ENCODE data around the gene SRRM4. TPM values are rescaled to one million over a fixed set of nuclear protein-coding genes. Genes with fewer than 3 reads are reported as not detected.
A peak's percentile ranks its signal among the peaks of the same experiment; 100 is the strongest.

Gene SRRM4
- total RNA-seq, 1 experiment from 2014 or later = not detected

DNA sequence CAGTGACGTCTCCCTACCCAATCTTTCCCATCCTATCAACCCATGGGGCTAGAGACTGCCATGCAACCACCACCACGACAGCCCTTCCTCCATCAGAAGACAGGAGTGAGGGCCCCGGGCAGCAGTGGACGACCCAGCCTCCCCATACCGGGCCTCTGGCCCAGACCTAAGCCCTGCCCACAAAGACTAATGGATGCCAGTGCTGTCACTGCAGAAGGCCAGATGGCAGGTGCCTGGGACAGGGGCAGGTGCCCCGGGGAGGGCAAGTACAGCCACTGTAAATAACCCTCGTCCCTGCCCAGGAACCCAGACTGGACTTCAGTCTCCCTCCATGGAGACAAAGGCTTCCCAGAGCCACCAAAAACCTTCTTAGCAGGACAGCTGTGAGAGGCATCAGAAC, 177.1 kb downstream of the SRRM4 start:
- Histone ChIP-seq H3K27me3 (no peaks in the 10 kb centered on the region), H3K9me3 (no peaks in the 10 kb centered on the region), H3K4me3 (no peak overlapping the region), H3K36me3 (no peaks in the 10 kb centered on the region)
- no peak for DNase-seq

DNA sequence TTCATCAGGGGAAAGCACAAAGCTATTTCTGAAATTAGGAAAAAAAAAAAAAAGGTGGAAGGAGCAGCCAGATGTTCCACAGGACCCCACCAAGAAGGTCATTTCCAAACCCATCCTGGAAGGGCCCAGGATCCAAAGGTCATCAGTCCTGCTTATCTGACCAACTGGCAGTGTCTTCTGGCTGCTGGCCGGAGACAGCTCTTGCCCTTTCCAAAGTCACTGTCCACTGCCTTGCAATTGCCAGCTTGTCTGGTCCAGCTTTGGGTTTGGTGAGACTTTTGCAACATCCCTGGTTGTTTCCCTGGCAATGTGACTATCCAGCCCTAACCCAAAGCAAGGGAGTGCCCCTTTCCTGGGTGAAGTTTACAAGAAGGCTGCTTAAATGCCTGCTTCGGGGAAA, 178.5 kb downstream of the SRRM4 start:
- Histone ChIP-seq H3K36me3 (no peaks in the 10 kb centered on the region), H3K9me3 (no peaks in the 10 kb centered on the region), H3K4me3 (no peak overlapping the region), H3K27me3 (no peaks in the 10 kb centered on the region)
- no peak for DNase-seq

DNA sequence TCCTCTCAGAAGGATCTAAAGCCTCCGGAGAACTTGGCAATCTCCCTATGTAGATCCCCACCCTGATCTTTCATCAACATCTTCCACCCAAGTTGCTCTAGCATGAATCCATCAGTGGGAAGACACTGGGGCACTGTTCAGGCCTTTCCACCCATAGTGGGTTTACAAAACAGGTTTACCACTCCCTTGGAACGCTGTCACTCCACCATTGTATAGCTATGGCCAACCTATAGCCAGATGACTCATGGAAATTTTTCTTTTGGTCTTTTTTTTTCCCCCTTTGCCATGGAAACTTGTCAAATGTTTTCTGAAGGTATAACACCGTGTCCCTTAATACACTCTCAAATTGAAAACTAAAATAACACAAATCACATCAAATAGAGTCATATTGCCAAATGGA, 186.6 kb downstream of the SRRM4 start:
- Histone ChIP-seq H3K4me3 (no peak overlapping the region), H3K9me3 (no peaks in the 10 kb centered on the region), H3K36me3 (no peaks in the 10 kb centered on the region), H3K27me3 (no peaks in the 10 kb centered on the region)
- no peak for DNase-seq

DNA sequence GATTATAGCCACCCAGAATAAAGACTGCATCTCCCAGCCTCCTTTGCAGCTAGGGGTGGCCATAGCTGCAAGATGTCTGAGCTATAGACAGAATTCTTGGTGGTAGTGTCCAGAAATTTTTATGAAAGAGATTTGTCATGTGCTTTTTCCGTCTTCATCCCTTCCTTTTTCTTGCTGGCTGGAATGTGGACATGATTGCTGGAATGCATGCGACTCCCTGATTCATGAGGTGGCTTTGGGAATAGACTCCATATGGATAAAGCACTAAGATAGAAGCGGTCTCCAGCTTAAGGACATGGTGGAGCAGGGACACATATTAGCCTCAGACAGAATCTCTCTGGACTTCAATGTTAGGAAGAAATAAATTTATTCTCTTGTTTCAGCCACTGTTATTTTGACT, 187.4 kb downstream of the SRRM4 start:
- H3K4me3 ChIP-seq = no peak overlapping the region
- H3K9me3 ChIP-seq = no peaks in the 10 kb centered on the region
- no peaks in the 10 kb centered on the region for H3K36me3 ChIP-seq
- DNase-seq = no peak
- H3K27me3 ChIP-seq = no peaks in the 10 kb centered on the region

DNA sequence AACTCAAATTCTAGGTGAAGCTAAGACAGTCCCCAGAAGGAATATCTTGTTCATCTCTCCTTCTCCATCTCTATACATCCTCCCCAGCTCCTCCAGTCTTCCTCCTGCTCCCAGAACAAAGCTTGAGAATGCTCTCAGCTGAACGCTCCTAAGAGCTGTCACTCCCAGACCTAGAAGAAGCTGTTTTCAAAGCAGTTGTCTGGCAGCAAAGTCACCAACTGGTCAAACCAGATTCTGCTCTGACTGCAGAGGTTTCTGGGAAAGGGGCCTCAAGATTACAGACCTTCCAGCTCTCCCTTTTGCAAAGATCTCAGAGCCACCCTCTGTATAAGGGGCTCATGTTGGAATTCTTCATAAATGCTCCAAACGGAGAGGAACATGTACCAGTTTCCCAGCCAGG, 187.8 kb downstream of the SRRM4 start:
- Histone ChIP-seq H3K27me3 (no peaks in the 10 kb centered on the region), H3K4me3 (no peak overlapping the region), H3K36me3 (no peaks in the 10 kb centered on the region), H3K9me3 (no peaks in the 10 kb centered on the region)
- DNase-seq = no peak

DNA sequence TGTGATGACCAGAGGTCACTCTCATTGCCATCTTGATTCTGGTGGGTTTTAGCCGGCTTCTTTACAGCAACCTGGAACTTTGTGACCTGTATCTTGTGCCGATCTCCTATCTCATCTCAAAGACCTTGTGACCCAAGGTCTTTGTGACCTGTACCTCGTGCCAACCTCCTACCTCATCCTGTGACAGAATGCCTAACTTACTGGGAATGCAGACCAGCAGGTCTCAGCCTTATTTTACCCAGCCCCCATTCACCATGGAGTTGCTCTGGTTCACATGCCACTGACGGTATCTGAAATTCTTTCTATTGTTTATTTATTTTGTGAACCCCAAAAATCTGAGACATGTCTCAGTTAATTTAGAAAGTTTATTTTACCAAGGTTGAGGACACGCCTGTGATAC, 189.9 kb downstream of the SRRM4 start:
- H3K36me3 ChIP-seq = no peaks in the 10 kb centered on the region
- no peak for DNase-seq
- no peak overlapping the region for H3K4me3 ChIP-seq
- H3K27me3 ChIP-seq = no peaks in the 10 kb centered on the region
- H3K9me3 ChIP-seq = no peaks in the 10 kb centered on the region

DNA sequence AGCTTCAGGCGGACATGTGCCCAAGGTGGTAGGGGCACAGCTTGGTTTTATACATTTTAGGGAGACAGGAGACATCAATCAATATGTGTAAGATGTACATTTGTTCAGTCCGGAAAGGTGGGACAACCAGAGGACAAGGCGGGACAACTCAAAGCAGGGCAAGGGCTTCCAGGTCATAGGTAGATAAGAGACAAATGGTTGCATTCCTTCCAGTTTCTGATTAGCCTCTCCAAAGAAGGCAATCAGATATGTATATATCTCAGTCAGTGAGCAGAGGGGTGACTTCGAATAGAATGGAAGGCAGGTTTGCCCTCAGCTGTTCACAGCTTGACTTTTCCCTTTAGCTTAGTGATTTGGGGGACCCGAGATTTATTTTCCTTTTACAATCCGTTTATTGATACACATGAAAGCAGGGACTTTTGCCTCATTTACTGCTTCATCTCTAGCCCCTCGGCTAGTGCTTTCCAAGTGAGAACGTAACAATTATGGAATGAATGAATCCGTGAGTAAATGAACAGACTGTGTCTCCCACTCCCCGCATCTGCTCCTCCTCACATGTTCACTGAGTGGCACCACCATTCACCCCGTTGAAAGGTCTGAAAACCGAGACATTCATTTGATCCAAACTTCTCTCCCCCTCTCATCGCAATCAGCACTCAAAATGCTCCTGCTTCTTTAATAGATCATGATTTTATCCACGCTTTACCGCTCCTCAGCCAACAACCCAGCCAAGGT, 190.5 kb downstream of the SRRM4 start:
- H3K4me3 ChIP-seq = no peak overlapping the region
- no peaks in the 10 kb centered on the region for H3K36me3 ChIP-seq
- no peaks in the 10 kb centered on the region for H3K27me3 ChIP-seq
- no peaks in the 10 kb centered on the region for H3K9me3 ChIP-seq
- DNase-seq = no peak

DNA sequence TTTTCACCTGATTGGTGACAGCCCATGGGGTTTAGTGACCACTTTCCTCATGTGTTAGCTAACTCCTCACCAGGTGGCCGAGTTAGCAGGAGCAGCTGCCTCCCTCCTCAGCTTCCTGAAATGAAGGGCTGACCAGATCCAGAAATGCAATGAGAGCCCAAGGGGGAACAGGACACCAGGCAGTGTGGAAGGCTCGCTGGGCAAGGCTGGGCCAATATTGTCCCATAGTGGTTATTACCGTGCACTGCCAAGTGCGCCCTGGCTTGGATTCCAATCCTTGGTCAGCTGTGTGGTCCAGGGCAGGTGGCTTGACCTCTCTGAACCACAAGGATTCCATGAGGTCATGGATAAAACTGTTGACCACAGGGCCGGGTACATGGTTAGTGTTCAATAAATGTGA, 193.7 kb downstream of the SRRM4 start:
- Histone ChIP-seq H3K27me3 (no peaks in the 10 kb centered on the region), H3K9me3 (no peaks in the 10 kb centered on the region)
- no peak for DNase-seq

DNA sequence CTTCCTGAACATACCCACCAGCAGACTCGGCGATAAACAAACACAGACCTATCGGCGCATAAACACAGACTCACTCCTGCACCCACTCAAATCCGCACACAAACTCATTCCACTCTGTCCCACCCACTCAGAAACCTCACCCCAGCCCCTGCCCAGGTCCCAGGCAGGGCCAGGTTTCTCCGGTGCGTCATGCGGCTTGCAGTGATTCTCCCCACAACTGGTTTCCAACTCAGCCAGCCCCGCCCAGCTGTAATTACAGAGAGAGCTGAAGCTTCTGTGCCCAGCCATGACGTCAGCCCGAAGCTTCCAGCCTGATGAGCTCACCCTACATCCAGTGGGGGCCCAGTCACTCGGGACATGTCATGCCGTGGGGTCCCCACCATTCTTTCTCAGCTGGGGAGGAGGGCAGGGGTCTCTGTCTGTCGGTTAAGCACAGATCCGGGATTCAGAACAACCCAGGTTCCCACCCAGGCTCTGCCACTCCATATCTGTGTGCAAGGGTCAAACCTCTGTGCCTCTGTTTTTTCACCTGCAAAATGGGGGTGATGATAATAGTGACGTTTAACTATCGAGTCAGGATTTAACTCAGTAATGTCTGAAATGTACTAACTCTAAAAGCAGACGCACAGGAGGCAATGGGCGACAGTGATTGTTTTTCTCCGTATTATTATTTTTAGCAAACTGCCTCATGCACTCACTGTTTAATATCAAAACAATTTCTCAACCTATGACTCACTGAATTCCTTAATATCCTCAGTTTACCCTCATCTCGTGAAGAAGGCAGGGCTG, 195.1 kb downstream of the SRRM4 start:
- no peaks in the 10 kb centered on the region for H3K9me3 ChIP-seq
- peaks cover 14% of the 10 kb centered on the region for H3K36me3 ChIP-seq

More for the DNA sequence above, 193.7 kb downstream of the SRRM4 start:
- Histone ChIP-seq H3K36me3 (peaks cover 1% of the 10 kb centered on the region; the same call in 1 of the 2 replicates), H3K4me3 (no peak overlapping the region)

DNA sequence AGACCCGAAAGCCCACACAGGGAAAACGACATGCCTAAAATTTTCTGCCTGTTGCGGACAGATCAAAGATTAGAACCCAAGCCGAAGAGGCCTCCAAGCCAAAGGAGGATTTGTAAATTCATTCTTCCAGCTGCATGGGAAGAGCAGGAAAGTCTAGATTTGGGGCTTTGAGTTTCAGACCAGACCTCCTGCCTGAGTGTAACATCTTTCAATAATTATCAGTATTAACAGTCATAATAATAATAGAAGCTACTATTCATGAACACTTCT, 195.7 kb downstream of the SRRM4 start:
- H3K9me3 ChIP-seq = no peaks in the 10 kb centered on the region
- no peak overlapping the region for H3K4me3 ChIP-seq
- H3K36me3 ChIP-seq = peaks cover 19% of the 10 kb centered on the region
- no peaks in the 10 kb centered on the region for H3K27me3 ChIP-seq
- DNase-seq = no peak

More for the DNA sequence above, 195.1 kb downstream of the SRRM4 start:
- peak; percentile 93 for DNase-seq
- Histone ChIP-seq H3K27me3 (no peaks in the 10 kb centered on the region), H3K4me3 (peak overlapping the region; percentile 17; the same call in 1 of the 2 replicates)

DNA sequence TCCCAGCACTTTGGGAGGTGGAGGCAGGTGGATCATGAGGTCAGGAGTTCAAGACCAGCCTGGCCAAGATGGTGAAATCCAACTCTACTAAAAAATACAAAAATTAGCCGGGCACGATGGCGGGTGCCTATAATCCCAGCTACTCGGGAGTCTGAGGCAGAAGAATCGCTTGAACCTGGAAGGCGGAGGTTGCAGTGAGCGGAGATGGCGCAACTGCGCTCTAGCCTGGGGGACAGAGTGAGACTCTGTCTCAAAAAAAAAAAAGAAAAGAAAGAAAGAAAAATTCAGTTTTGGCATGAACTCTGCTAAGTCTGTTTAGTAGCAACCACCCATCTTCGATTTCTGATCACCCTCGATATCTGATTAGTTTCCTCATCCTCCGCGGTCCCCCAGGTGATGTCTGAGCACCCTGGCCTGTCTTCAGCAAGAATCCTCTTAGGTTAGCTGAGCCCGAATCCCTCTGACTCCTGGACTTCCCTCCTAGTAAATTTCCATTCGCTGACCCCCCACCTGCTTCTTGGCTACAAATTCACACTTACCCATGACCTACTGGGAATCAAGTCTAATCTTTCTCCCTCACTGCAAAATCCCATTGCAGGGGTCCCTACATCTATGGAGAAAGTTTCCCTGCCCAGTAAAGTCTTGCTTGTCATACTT, 196.5 kb downstream of the SRRM4 start:
- no peak for DNase-seq
- Histone ChIP-seq H3K9me3 (no peaks in the 10 kb centered on the region), H3K4me3 (no peak overlapping the region), H3K27me3 (no peaks in the 10 kb centered on the region), H3K36me3 (peaks cover 23% of the 10 kb centered on the region)

DNA sequence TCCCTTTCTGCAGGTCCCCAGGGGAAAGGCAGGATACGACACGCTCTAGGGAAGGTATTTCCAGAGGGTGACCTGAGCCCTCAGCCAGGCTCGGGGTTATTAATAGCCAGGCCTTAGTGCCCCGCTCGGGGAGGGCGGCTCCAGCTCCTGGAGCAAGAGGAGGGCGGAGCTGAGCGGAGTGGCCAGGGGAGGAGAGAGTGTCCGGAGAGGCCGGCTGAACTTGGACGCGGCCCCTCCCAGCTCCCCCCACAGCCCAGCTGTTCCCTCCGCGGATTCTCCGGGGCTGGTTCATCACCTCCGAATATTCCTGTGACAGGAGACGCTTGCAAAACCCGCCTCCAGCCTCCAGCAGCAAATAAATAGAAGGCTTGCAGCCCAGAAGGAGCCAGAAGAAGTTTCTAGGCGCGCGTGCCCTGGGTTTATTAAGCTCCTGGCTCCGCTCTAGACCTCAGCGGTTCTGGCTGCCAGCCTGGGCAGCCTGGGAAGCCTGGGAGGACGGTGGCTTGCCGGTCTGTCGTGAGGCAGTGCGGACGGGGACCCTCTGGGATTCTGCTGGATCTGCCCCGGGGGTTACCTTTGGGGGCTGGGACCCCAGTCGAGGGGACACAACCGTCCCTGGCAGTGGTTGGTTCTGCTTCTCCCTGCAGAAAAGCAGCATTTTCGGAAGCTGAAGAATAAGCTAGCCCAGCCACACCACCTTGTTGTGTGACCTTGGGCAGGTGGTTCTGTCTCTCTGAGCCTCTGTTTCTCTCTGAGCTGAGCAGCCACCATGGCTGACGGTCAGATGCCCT, 197.4 kb downstream of the SRRM4 start, which contains the start of gene HSPB8:
Gene HSPB8, plus strand, starts transcription at position 388 of the 791 bp plus-strand sequence. Its CDS starts 382 bp downstream, at position 770.
- Histone ChIP-seq H3K4me3 (peak within 1 kb of the TSS; percentile 63), H3K27me3 (no peaks in the 10 kb centered on the region), H3K9me3 (no peaks in the 10 kb centered on the region), H3K36me3 (peaks cover 30% of the 10 kb centered on the region)
- peak; percentile 94 for DNase-seq

DNA sequence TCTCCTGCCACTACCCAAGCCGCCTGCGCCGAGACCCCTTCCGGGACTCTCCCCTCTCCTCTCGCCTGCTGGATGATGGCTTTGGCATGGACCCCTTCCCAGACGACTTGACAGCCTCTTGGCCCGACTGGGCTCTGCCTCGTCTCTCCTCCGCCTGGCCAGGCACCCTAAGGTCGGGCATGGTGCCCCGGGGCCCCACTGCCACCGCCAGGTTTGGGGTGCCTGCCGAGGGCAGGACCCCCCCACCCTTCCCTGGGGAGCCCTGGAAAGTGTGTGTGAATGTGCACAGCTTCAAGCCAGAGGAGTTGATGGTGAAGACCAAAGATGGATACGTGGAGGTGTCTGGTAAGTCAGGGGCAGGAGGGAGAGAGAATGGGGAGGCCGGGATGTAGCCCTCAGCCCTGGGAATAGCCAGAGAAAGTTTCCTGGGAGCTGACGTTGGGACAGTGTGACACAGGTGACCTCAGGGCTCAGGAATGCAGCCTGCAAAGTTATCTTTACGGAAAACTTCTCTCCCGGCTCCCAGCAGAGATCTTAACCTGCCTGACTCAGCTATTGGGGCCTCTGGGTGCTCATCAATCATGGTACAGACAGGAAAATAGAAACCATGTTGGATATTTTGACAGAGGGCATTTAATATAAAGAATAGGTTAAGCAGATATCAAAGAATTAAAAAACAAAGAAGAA, 198.1 kb downstream of the SRRM4 start:
- H3K4me3 ChIP-seq = peak overlapping the region; percentile 63
- H3K36me3 ChIP-seq = peaks cover 32% of the 10 kb centered on the region

DNA sequence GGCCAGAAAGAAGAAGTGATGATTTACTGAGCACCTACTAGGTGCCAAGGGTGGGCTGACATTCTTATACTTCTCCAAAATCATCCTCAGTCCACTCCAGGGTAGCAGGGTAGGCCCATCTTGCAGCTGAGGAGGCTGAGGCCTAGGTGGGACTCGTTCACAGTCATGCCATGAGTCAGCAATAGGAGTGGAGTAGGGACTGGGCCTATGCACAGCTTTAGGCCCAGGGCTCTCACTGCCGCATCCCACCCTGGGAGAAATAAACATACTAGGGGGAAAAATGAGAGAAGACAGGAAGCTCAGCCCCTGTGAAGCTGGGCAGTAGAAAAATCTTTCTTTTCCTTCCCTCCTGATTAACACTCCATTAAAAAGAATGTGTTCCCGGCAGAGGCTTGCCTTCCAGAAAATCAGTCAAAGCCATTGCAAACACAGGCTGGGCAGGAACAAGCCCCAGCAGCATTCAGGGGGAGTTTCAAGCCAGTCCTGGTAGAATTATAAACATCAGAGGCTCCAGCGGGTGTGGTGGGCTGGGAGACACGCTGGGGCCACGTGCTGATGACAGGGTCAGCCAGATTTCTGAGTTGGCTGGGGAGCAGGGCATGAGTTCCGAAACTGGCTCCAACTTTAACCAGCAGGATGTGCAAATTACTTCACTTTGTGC, 199.2 kb downstream of the SRRM4 start:
- no peaks in the 10 kb centered on the region for H3K9me3 ChIP-seq
- peaks cover 32% of the 10 kb centered on the region for H3K36me3 ChIP-seq
- no peaks in the 10 kb centered on the region for H3K27me3 ChIP-seq
- peak; percentile 76 for DNase-seq
- H3K4me3 ChIP-seq = peak overlapping the region; percentile 63

More for the DNA sequence above, 198.1 kb downstream of the SRRM4 start:
- Histone ChIP-seq H3K27me3 (no peaks in the 10 kb centered on the region), H3K9me3 (no peaks in the 10 kb centered on the region)
- DNase-seq = peak; percentile 39

DNA sequence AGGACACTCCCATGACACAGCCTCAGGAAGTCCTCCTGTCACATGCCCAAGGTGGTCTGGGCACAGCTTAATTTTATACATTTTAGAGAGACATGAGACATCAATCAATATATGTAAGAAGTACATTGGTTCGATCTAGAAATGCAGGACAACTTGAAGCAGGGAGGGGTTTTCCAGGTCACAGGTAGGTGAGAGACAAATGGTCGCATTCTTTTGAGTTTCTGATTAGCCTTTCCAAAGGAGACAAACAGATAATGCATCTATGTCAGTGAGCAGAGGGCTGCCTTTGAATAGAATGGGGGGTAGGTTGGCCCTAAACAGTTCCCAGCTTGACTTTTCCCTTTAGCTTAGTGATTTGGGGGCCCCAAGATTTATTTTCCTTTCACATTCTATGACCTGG, 199.9 kb downstream of the SRRM4 start:
- Histone ChIP-seq H3K36me3 (peaks cover 33% of the 10 kb centered on the region), H3K4me3 (peak overlapping the region; percentile 63), H3K9me3 (no peaks in the 10 kb centered on the region), H3K27me3 (no peaks in the 10 kb centered on the region)
- no peak for DNase-seq

DNA sequence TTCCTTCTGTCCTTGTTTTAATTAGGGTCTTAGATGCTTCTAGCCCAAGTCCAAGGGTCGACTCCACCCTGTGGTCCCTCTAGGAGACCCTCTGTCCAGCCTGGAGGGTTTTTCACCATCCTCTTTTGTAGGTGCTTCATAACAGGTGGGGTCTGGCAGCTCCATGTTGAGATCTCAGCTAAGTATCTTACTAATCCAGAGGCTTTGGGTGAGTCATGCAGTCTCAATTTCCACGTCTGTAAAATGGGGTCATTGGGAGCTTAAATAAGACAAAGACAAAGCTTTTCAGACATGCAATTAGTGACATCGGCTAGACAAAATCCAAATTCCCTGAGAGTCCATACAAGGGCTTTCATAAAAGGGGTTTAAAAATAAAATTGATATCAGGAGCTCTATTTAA, 200.6 kb downstream of the SRRM4 start:
- no peak for DNase-seq
- H3K36me3 ChIP-seq = peaks cover 35% of the 10 kb centered on the region
- H3K27me3 ChIP-seq = no peaks in the 10 kb centered on the region
- peak overlapping the region; percentile 63; the same call in 1 of the 2 replicates for H3K4me3 ChIP-seq
- no peaks in the 10 kb centered on the region for H3K9me3 ChIP-seq
